Fibroblast of skin of right biceps (primary cell): Measurements from ENCODE around the gene TBX5.

Experiments
- DNase-seq: peaks from one replicate; pipeline ENCODE4 v3.0.0-alpha.2; 2013

TBX5 gene

GRCh38 chr12:114405519-114406271 lies at the start of gene TBX5:
TBX5 (minus strand) TSS chr12:114406144; CDS start chr12:114403898, 2,246 bp downstream.
- DNase-seq: peak; percentile 83

GRCh38 chr12:114451657-114452056 lies 45.7 kb upstream of the TBX5 start:
- DNase-seq: no peak

DNA sequence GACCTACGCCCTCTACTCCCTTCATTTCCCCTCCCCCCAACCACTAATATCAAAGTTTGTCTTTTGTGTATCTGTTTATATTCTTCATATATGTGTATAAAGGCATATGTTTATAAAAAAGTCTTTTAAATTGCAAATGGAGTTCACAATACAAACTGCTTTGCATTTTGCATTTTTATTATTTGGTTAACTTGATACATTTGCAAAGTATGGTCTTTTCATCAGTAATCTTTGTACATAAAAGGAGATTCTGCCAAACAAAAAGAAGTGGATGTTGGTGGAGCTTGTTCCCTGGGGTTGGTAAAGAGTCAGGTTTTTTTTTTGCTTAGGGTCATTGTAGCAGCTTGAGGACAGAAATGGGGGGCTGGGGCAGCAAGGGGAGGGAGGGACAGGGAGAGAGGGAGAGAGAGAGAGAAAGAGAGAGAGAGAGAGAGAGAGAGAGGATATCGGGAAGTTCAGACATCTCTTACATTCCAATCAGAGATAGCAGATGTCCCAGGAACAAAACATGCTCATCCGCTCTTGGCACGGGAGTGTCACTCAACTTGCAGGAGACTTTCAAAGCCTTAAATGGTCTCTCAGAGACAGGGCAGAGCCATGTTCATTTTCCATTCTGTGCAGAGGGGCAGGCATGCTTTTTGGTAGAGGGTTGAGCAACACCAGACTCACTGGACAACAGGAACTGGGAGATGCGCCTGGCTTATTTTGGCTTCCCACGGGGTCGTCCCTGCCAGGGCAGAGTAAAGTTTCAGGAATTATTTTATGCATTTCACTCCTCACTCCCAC lies 44.8 kb upstream of the TBX5 start:
- DNase-seq: no peak

GRCh38 chr12:114450019-114450418 lies 44.1 kb upstream of the TBX5 start:
- no peak for DNase-seq

GRCh38 chr12:114448618-114448933 lies 42.6 kb upstream of the TBX5 start:
- DNase-seq: no peak

DNA sequence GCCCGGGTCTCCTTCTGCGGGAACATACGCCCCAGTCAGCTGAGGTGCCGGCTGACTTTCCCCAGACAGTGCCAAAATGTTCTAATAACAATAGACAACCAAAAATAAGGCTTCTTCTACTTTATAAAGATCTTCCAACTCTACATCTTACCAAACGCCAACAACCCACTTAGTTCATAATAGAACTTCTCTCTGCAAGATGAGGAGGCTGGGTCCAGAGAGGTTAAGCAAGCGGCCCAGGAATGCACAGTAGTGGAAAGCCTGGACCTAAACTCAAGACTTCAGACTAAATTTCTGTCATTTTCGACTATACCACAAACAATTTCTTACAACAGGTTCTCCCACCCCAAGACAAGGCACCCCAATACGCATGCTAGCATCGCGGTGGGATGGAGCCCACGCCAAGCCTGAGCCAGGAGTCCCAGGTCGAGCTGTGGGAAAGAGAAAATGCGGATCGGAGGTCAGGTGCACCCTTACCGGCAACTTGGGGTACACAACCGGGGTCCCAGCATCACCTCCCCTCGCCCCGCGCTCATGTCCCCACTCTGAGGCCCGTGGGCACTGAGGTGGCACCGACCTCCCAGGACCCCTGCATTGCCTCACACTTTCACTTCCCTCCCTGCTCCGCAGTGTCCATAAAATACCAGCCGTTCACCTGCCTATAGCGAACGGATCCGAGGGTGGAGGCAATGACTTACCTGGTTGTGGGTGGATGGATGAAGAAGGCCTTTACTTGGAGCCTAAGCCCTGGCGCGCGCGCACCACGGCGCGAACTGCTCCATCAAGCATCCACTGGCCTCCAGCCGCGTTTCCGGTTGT lies 42.1 kb upstream of the TBX5 start:
- DNase-seq: no peak

- DNase-seq: no peak
Observed at GRCh38 chr12:114447274-114447716, 41.4 kb upstream of the TBX5 start.

DNA sequence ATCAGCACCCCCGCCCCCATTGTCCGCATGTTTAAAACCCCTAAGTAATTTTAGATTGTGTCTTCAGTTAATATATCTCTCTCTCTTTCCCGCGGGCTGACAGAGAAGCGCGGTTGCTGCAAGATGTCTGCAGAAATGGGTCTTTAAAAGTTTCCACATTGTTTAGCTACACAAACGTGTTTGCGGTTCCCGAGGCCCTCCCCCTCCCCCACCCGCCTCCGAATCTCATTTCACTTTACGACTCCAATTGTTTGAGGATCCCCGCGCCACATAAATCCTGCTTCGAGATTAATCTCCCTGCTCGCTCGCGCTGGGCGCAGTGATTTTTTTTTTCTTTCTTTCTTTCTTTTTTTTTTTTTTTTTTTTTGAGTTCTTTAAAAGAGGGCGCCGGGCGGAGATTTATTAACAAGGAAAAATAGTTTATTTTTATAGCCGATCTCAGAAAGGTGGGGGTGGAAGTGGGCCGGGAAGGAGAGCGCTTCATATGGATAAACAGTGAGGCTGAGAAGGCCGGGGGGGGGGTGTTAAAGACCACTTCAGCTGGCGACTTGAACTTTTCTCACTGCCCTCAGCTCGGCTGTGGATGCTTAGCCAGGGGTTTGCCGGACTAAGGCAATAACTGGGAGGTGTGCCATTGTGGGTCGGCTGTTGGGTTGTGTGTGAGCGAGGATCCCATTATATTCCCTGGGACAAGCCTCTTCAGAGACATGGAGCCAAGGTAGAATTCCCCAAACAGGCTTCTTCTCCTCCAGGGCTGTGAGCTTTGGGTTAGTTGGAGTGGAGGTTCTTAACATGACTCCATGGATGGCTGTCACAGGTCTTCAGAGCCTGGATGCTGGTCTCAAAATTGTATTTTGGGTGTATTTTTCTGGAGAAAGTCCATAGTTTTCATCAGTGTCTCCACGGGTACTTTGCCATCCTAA lies 39.7 kb upstream of the TBX5 start:
- no peak for DNase-seq

- DNase-seq: peak; percentile 15
Observed at GRCh38 chr12:114444422-114445279, 38.7 kb upstream of the TBX5 start.

DNA sequence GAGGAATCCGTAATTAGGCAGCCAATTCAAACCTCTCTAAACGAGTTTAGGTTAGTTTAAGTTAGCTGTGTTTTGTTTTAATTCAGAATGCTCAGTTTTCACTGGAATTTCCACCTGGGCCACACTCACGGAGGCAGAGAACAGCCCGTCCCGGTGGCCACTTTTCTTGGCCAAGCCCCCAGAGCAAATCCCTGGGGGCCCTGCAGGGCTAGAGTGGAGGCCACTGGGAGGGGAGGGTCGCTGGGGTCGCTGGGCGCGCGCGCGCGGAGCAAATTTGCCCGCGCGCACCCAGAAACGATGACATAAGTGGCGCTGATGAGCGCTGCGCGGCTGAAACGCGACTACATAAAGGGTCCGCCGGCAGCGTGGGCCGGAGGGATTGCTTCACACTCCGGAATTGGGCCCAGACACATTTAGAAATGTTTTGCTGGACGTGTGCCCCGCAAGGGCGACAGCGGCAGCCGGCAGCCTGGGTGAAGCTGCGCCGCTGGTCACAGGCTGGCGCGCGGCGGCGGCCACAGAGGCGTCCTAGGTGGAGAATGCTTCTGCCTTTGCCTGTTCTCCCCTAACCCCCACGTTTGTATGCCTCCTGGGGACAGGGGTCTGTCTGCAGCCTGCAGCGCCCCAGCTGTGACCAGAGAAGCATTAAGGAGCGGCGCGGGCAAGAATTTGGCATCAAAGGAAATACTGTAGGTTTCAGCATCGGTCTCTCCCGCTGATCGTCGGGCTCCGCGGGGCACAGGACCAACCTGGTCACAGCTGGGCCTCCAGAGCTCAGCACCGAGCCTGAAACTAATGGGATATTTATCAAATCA lies 37.9 kb upstream of the TBX5 start:
- DNase-seq: no peak

DNA sequence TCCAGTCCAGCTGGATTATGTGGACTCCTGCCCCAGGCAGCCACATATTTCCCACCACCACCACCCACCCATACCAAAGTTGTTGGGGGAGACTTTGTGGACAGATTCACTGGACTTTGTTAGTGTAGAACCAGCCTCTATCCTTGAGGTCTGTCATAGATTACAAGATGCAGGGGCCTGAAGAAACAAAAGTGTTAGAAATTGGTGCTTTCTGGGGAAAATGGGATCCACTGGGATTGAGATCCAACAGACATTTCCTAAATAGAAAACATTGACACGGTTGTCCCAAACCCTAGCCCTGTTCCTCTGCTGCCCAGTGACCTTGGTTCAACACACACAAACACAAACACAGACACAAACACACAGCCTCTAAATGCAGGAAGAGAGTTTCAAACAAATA lies 36.6 kb upstream of the TBX5 start:
- no peak for DNase-seq

- no peak for DNase-seq
Observed at GRCh38 chr12:114441545-114441944, 35.6 kb upstream of the TBX5 start.

GRCh38 chr12:114441039-114441383 lies 35.1 kb upstream of the TBX5 start:
- DNase-seq: no peak

DNA sequence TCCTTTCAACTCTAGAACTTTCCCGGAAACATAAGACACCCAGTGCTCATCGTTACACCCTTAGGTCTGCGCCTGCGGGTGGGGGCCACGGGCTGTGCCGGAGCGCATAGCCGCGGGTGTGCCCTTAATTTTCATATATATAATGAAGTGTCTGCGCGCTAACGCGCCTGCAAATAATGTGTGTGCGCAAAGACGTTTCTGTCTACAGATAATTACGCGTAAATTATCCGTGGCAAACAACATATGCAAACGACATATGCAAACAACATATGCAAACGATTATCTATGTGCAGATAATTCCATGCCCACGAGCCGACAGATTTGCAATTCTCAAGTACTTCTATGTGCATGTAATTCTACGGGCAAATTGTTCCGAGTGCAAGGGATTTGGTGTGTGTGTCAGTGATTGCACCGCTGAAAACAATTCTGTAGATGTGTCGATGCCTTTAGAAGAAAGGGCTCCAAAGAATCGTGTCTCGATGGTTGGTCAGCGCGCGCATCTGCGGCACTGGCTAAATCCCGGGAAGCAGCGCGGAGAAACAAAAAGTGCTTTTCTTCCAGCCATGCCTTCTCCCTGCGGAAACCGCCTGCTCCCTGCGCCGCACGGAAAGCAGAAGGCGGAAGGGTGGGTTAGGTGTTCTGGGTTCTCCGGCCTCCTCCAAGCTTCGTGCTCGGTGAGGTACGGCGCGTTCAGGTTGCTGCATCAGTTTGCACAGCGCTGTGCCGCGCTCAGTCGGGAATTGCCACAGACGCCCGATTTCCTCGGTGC lies 34.5 kb upstream of the TBX5 start:
- DNase-seq: peak; percentile 7

GRCh38 chr12:114439817-114440216 lies 33.9 kb upstream of the TBX5 start:
- DNase-seq: no peak

- DNase-seq: no peak
Observed at GRCh38 chr12:114439261-114439683, 33.3 kb upstream of the TBX5 start.

- DNase-seq: no peak
Observed at GRCh38 chr12:114438635-114439256, 32.8 kb upstream of the TBX5 start.

GRCh38 chr12:114434341-114434740 lies 28.4 kb upstream of the TBX5 start:
- no peak for DNase-seq

DNA sequence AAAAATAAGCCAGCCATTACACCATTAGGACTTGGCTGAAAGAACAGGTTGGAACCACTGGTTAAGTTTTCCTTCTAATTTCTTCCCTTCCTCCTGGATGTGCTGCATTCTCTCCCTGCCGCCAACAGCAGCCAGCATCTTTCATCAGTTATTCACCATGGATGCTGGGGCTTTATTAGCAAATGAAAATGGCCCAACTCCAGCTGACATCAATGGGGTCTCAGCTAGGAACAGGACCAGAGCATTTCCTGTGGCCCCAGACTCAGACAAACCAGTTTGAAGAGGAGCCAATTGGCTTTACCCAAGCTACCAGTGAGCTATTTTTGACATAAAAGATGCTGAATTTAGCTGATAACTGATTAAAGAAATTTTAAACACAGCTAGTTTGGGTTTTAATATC lies 26.0 kb upstream of the TBX5 start:
- DNase-seq: no peak
